ENCODE measurements around the gene SENP5. TPM values are rescaled to one million over a fixed set of nuclear protein-coding genes. Genes with fewer than 3 reads are reported as not detected.
"Not testable (repeated sequence)": the region's sequence is repeated elsewhere in the genome, so short reads cannot be mapped to it uniquely, and the experiment has no call there.

Gene SENP5
- polyA plus RNA-seq, 2 donors, result 5.7 to 8.4 TPM

- H3K4me1 ChIP-seq (ENCODE audit: control insufficient read depth in 2 of 2, insufficient read depth in 2 of 2, low read length in 1 of 2), result no peaks in the 10 kb centered on the region
- no peak overlapping the region for H3K27ac ChIP-seq (ENCODE audit: low read depth in 2 of 2, low read length in 1 of 2)
- WGBS, 2 donors, result 76 to 79% methylated on average over 9 of the region's 9 CpGs
- no peak overlapping the region for H3K4me3 ChIP-seq (ENCODE audit: low read depth in 1 of 2, low read length in 2 of 2)
- no peaks in the 10 kb centered on the region for H3K9me3 ChIP-seq (ENCODE audit: control insufficient read depth in 2 of 2, insufficient read depth in 1 of 2, low read depth in 1 of 2, low read length in 1 of 2)
- H3K27me3 ChIP-seq (ENCODE audit: control insufficient read depth in 1 of 2, insufficient read depth in 2 of 2, low read length in 2 of 2), result no peaks in the 10 kb centered on the region
- no peaks in the 10 kb centered on the region for H3K36me3 ChIP-seq (ENCODE audit: control insufficient read depth in 2 of 2, insufficient read depth in 2 of 2, low read length in 1 of 2)
Measured at GRCh38 chr3:196843435-196844110, 24.1 kb upstream of the SENP5 start.

DNA sequence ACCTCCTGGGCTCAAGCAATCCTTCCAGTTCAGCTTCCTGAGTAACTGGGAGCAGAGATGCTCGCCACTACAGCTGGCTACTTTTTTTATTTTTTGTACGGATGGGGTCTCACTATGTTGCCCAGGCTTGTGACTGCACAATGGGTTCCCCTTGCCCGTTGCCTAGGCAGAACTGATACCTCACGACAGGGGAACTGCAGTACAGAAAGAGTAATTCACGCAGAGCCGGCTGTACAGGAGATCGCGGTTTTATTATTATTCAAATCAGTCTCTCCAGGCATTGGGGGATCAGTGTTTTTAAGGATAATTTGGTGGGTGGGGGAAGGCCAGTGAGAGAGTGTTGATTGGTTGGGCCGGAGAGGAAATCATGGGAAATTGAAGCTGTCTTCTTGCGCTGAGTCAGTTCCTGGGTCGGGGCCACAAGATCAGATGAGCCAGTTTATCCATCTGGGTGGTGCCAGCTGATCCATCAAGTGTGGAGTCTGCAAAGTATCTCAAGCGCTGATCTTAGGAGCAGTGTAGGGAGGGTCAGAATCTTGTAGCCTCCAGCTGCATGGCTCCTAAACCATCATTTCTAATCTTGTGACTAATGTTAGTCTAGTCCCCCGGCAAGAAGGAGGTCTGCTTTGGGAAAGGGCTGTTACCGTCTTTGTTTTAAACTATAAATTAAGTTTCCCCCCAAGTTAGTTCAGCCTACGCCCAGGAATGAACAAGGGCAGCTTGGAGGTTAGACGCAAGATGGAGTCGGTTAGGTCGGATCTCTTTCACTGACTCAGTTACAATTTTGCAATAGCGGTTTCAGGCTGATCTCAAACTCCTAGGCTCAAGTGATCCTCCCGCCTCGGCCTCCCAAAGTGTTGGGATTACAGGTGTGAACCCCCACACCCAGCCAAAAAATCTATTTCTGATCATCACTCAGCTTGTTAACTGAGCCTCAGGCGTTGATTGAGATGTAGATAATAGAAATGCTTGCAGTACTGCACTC, 23.2 kb upstream of the SENP5 start:
- H3K9me3 ChIP-seq (ENCODE audit: control insufficient read depth in 2 of 2, insufficient read depth in 1 of 2, low read depth in 1 of 2, low read length in 1 of 2), result not testable (repeated sequence)
- WGBS, 2 donors, result 87 to 89% methylated on average over 20 of the region's 22 CpGs

DNA sequence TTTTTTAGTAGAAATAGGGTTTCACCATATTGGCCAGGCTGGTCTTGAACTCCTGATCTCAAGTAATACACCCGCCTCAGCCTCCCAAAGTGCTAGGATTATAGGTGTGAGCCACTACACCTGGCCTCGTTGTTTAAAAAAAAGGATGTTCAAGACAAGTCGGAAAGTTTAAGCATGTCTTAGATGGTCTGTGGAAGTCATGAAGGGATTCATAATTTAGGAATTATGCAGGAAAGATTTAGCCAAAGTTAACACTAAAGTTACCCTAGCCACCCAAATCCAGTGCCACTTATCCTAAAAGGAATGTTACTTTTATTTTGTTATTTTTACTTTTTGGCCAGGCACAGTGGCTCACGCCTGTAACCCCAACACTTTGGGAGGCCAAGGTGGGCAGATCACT, 19.3 kb upstream of the SENP5 start:
- H3K36me3 ChIP-seq (ENCODE audit: control insufficient read depth in 2 of 2, insufficient read depth in 2 of 2, low read length in 1 of 2); H3K4me3 ChIP-seq (ENCODE audit: low read depth in 1 of 2, low read length in 2 of 2); H3K27me3 ChIP-seq (ENCODE audit: control insufficient read depth in 1 of 2, insufficient read depth in 2 of 2, low read length in 2 of 2); H3K4me1 ChIP-seq (ENCODE audit: control insufficient read depth in 2 of 2, insufficient read depth in 2 of 2, low read length in 1 of 2); H3K27ac ChIP-seq (ENCODE audit: low read depth in 2 of 2, low read length in 1 of 2); H3K9me3 ChIP-seq (ENCODE audit: control insufficient read depth in 2 of 2, insufficient read depth in 1 of 2, low read depth in 1 of 2, low read length in 1 of 2): not testable (repeated sequence)
- 87 to 89% methylated on average over 4 of the region's 4 CpGs for WGBS, 2 donors

More for the DNA sequence above, 23.2 kb upstream of the SENP5 start:
- H3K4me1 ChIP-seq (ENCODE audit: control insufficient read depth in 2 of 2, insufficient read depth in 2 of 2, low read length in 1 of 2); H3K27ac ChIP-seq (ENCODE audit: low read depth in 2 of 2, low read length in 1 of 2); H3K36me3 ChIP-seq (ENCODE audit: control insufficient read depth in 2 of 2, insufficient read depth in 2 of 2, low read length in 1 of 2); H3K27me3 ChIP-seq (ENCODE audit: control insufficient read depth in 1 of 2, insufficient read depth in 2 of 2, low read length in 2 of 2); H3K4me3 ChIP-seq (ENCODE audit: low read depth in 1 of 2, low read length in 2 of 2): not testable (repeated sequence)

GRCh38 chr3:196849180-196849741, 18.5 kb upstream of the SENP5 start:
- Histone ChIP-seq H3K27me3 (ENCODE audit: control insufficient read depth in 1 of 2, insufficient read depth in 2 of 2, low read length in 2 of 2) (no peaks in the 10 kb centered on the region), H3K27ac (ENCODE audit: low read depth in 2 of 2, low read length in 1 of 2) (no peak overlapping the region), H3K4me1 (ENCODE audit: control insufficient read depth in 2 of 2, insufficient read depth in 2 of 2, low read length in 1 of 2) (no peaks in the 10 kb centered on the region), H3K9me3 (ENCODE audit: control insufficient read depth in 2 of 2, insufficient read depth in 1 of 2, low read depth in 1 of 2, low read length in 1 of 2) (no peaks in the 10 kb centered on the region), H3K4me3 (ENCODE audit: low read depth in 1 of 2, low read length in 2 of 2) (no peak overlapping the region), H3K36me3 (ENCODE audit: control insufficient read depth in 2 of 2, insufficient read depth in 2 of 2, low read length in 1 of 2) (no peaks in the 10 kb centered on the region)
- 76 to 82% methylated on average over 11 of the region's 11 CpGs for WGBS, 2 donors

GRCh38 chr3:196863000-196863399, 4.7 kb upstream of the SENP5 start:
- H3K27ac ChIP-seq (ENCODE audit: low read depth in 2 of 2, low read length in 1 of 2); H3K27me3 ChIP-seq (ENCODE audit: control insufficient read depth in 1 of 2, insufficient read depth in 2 of 2, low read length in 2 of 2); H3K4me3 ChIP-seq (ENCODE audit: low read depth in 1 of 2, low read length in 2 of 2); H3K4me1 ChIP-seq (ENCODE audit: control insufficient read depth in 2 of 2, insufficient read depth in 2 of 2, low read length in 1 of 2); H3K9me3 ChIP-seq (ENCODE audit: control insufficient read depth in 2 of 2, insufficient read depth in 1 of 2, low read depth in 1 of 2, low read length in 1 of 2); H3K36me3 ChIP-seq (ENCODE audit: control insufficient read depth in 2 of 2, insufficient read depth in 2 of 2, low read length in 1 of 2): not testable (repeated sequence)
- 95 to 96% methylated on average over 8 of the region's 8 CpGs for WGBS, 2 donors

GRCh38 chr3:196867155-196867506, 589 bp upstream of the SENP5 start:
- Histone ChIP-seq H3K4me1 (ENCODE audit: control insufficient read depth in 2 of 2, insufficient read depth in 2 of 2, low read length in 1 of 2) (peaks cover 0 to 4% of the 10 kb centered on the region in 2 donors), H3K27me3 (ENCODE audit: control insufficient read depth in 1 of 2, insufficient read depth in 2 of 2, low read length in 2 of 2) (no peaks in the 10 kb centered on the region), H3K9me3 (ENCODE audit: control insufficient read depth in 2 of 2, insufficient read depth in 1 of 2, low read depth in 1 of 2, low read length in 1 of 2) (no peaks in the 10 kb centered on the region), H3K4me3 (ENCODE audit: low read depth in 1 of 2, low read length in 2 of 2) (peak overlapping the region; percentile 58 to 96), H3K27ac (ENCODE audit: low read depth in 2 of 2, low read length in 1 of 2) (peak overlapping the region; percentile 86 to 89), H3K36me3 (ENCODE audit: control insufficient read depth in 2 of 2, insufficient read depth in 2 of 2, low read length in 1 of 2) (no peaks in the 10 kb centered on the region)
- 21 to 22% methylated on average over 6 of the region's 6 CpGs for WGBS, 2 donors

DNA sequence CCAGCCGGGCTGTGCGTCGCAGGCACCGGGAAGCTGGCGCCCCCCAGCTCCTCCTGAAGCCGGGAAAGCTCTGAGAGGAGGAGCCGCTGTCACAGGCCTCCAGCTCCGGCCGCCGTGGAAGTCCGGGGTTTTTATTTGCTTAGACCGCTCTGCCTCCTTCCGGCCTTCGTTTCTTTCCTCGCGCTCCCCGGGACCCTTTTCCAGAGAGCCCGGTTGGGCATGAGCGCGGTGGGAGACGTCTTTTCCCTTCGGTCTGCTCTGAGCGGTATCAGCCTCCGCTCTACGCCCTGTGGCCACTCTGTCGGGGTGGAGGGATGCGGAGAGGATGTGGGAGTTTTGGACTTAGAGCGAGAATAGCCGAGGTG, 559 bp downstream of the SENP5 start:
- WGBS, 2 donors, result 0 to 1% methylated on average over 26 to 29 of the region's 29 CpGs

DNA sequence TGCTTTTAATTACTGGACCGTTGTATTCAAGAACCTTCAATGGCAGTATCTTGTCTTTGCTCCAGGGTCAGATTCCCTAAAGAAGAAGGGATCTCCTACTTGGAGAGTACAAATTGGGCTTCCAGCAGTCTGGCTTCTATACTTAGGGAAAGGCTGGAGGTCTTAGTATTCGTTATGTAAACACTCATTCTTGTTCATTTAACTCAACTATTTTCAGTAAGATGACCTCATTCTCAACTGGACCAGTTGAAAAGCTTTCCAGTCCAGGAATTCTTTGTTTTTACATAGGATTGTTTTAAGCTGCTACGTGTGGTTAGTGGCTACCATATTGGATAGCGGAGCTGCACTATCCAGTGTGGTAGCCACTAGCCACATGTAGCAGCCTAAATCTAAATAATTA, 4.6 kb downstream of the SENP5 start:
- Histone ChIP-seq H3K4me1 (ENCODE audit: control insufficient read depth in 2 of 2, insufficient read depth in 2 of 2, low read length in 1 of 2) (peaks cover 0 to 4% of the 10 kb centered on the region in 2 donors), H3K4me3 (ENCODE audit: low read depth in 1 of 2, low read length in 2 of 2) (no peak overlapping the region), H3K36me3 (ENCODE audit: control insufficient read depth in 2 of 2, insufficient read depth in 2 of 2, low read length in 1 of 2) (no peaks in the 10 kb centered on the region), H3K27ac (ENCODE audit: low read depth in 2 of 2, low read length in 1 of 2) (no peak overlapping the region), H3K9me3 (ENCODE audit: control insufficient read depth in 2 of 2, insufficient read depth in 1 of 2, low read depth in 1 of 2, low read length in 1 of 2) (no peaks in the 10 kb centered on the region), H3K27me3 (ENCODE audit: control insufficient read depth in 1 of 2, insufficient read depth in 2 of 2, low read length in 2 of 2) (no peaks in the 10 kb centered on the region)
- WGBS, 2 donors, result 77 to 79% methylated on average over 4 of the region's 4 CpGs

More for the DNA sequence above, 559 bp downstream of the SENP5 start:
- Histone ChIP-seq H3K4me3 (ENCODE audit: low read depth in 1 of 2, low read length in 2 of 2) (peak overlapping the region; percentile 96 to 97), H3K36me3 (ENCODE audit: control insufficient read depth in 2 of 2, insufficient read depth in 2 of 2, low read length in 1 of 2) (no peaks in the 10 kb centered on the region), H3K27ac (ENCODE audit: low read depth in 2 of 2, low read length in 1 of 2) (peak overlapping the region; percentile 94 to 100), H3K27me3 (ENCODE audit: control insufficient read depth in 1 of 2, insufficient read depth in 2 of 2, low read length in 2 of 2) (no peaks in the 10 kb centered on the region), H3K9me3 (ENCODE audit: control insufficient read depth in 2 of 2, insufficient read depth in 1 of 2, low read depth in 1 of 2, low read length in 1 of 2) (no peaks in the 10 kb centered on the region), H3K4me1 (ENCODE audit: control insufficient read depth in 2 of 2, insufficient read depth in 2 of 2, low read length in 1 of 2) (peaks cover 0 to 4% of the 10 kb centered on the region in 2 donors)

DNA sequence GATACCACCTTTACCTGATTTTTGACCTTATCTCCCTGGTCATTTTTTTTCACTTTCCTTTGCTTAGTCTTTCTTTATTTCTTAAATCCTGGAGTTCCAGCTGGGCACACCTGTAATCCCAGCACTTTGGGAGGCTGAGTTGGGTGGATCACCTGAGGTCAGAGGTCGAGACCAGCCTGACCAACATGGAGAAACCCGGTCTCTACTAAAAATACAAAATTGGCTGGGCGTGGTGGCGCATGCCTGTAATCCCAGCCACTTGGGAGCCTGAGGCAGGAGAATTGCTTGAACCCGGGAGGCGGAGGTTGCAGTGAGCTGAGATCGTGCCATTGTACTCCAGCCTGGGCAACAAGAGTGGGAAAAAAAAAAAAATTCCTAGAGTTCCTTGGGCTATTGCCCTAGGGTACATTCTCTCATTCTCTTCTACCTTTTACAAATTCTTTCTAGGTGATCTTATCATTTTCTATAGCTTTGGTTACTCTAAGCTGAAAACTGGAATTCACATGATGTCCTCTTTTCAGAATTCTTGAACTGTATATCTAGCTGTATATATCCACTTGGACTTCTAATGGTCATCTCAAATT, 6.9 kb downstream of the SENP5 start:
- not testable (repeated sequence) for H3K4me3 ChIP-seq (ENCODE audit: low read depth in 1 of 2, low read length in 2 of 2); H3K9me3 ChIP-seq (ENCODE audit: control insufficient read depth in 2 of 2, insufficient read depth in 1 of 2, low read depth in 1 of 2, low read length in 1 of 2); H3K36me3 ChIP-seq (ENCODE audit: control insufficient read depth in 2 of 2, insufficient read depth in 2 of 2, low read length in 1 of 2); H3K4me1 ChIP-seq (ENCODE audit: control insufficient read depth in 2 of 2, insufficient read depth in 2 of 2, low read length in 1 of 2); H3K27me3 ChIP-seq (ENCODE audit: control insufficient read depth in 1 of 2, insufficient read depth in 2 of 2, low read length in 2 of 2); H3K27ac ChIP-seq (ENCODE audit: low read depth in 2 of 2, low read length in 1 of 2)
- 87 to 92% methylated on average over 7 of the region's 7 CpGs for WGBS, 2 donors
